ENCODE data around the gene NECAB3. TPM values are rescaled to one million over a fixed set of nuclear protein-coding genes. Genes with fewer than 3 reads are reported as not detected.

The NECAB3 gene
- total RNA-seq, 1 donor from 2014 or later, result 19.2 TPM

- Histone ChIP-seq H3K79me2 (ENCODE audit: low read depth) (no peaks in the 10 kb centered on the region), H3K9me3 (ENCODE audit: low read depth) (no peaks in the 10 kb centered on the region), H3K27me3 (no peaks in the 10 kb centered on the region), H2AFZ (replicated peaks) (no peak overlapping the region), H3K36me3 (no peaks in the 10 kb centered on the region), H3K4me2 (no peak overlapping the region), H3K4me1 (no peaks in the 10 kb centered on the region), H3F3A (ENCODE audit: low read depth) (no peaks in the 10 kb centered on the region), H3K27ac (no peak overlapping the region), H4K20me1 (ENCODE audit: low read depth) (peaks cover 7% of the 10 kb centered on the region), H3K4me3 (no peak overlapping the region), H3K9ac (no peak overlapping the region)
- Mint-ChIP-seq H3K4me1 (peaks cover 5% of the 10 kb centered on the region), H3K27me3 (ENCODE audit: insufficient read depth, low read depth) (peaks cover 2% of the 10 kb centered on the region), H3K9me3 (no peaks in the 10 kb centered on the region), H3K36me3 (no peaks in the 10 kb centered on the region), H3K27ac (no peak overlapping the region), H3K4me3 (no peak overlapping the region)
- no peak for DNase-seq (ENCODE audit: low spot score)
- TF ChIP-seq, protein P1, sequence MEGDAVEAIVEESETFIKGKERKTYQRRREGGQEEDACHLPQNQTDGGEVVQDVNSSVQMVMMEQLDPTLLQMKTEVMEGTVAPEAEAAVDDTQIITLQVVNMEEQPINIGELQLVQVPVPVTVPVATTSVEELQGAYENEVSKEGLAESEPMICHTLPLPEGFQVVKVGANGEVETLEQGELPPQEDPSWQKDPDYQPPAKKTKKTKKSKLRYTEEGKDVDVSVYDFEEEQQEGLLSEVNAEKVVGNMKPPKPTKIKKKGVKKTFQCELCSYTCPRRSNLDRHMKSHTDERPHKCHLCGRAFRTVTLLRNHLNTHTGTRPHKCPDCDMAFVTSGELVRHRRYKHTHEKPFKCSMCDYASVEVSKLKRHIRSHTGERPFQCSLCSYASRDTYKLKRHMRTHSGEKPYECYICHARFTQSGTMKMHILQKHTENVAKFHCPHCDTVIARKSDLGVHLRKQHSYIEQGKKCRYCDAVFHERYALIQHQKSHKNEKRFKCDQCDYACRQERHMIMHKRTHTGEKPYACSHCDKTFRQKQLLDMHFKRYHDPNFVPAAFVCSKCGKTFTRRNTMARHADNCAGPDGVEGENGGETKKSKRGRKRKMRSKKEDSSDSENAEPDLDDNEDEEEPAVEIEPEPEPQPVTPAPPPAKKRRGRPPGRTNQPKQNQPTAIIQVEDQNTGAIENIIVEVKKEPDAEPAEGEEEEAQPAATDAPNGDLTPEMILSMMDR (IDR thresholded peaks at IDR 0.05), result no peak
- TF ChIP-seq EZH2 (IDR thresholded peaks at IDR 0.05) (no peak), EZH2phosphoT487 (IDR thresholded peaks at IDR 0.05) (no peak)
Observed at GRCh38 chr20:33651562-33652048, 22.6 kb downstream of the NECAB3 start.

GRCh38 chr20:33650753-33651561 is 23.3 kb downstream of the NECAB3 start:
- no peaks in the 10 kb centered on the region for H3F3A ChIP-seq (ENCODE audit: low read depth)
- no peak overlapping the region for H2AFZ ChIP-seq (replicated peaks)
- Mint-ChIP-seq H3K4me1 (peaks cover 5% of the 10 kb centered on the region), H3K36me3 (peaks cover 2% of the 10 kb centered on the region), H3K27me3 (ENCODE audit: insufficient read depth, low read depth) (no peaks in the 10 kb centered on the region), H3K9me3 (no peaks in the 10 kb centered on the region), H3K27ac (no peak overlapping the region), H3K4me3 (no peak overlapping the region)
- no peaks in the 10 kb centered on the region for H3K27me3 ChIP-seq
- no peak overlapping the region for H3K4me2 ChIP-seq
- no peak overlapping the region for H3K9ac ChIP-seq
- no peak for TF ChIP-seq EZH2phosphoT487 (IDR thresholded peaks at IDR 0.05)
- TF ChIP-seq, protein P1 (IDR thresholded peaks at IDR 0.05), result no peak
- TF ChIP-seq EZH2 (IDR thresholded peaks at IDR 0.05), result no peak
- H3K27ac ChIP-seq, result no peak overlapping the region
- no peaks in the 10 kb centered on the region for H3K79me2 ChIP-seq (ENCODE audit: low read depth)
- no peak for DNase-seq (ENCODE audit: low spot score)
- no peaks in the 10 kb centered on the region for H3K36me3 ChIP-seq
- peaks cover 7% of the 10 kb centered on the region for H4K20me1 ChIP-seq (ENCODE audit: low read depth)
- no peak overlapping the region for H3K4me3 ChIP-seq
- no peaks in the 10 kb centered on the region for H3K4me1 ChIP-seq
- H3K9me3 ChIP-seq (ENCODE audit: low read depth), result no peaks in the 10 kb centered on the region

DNA sequence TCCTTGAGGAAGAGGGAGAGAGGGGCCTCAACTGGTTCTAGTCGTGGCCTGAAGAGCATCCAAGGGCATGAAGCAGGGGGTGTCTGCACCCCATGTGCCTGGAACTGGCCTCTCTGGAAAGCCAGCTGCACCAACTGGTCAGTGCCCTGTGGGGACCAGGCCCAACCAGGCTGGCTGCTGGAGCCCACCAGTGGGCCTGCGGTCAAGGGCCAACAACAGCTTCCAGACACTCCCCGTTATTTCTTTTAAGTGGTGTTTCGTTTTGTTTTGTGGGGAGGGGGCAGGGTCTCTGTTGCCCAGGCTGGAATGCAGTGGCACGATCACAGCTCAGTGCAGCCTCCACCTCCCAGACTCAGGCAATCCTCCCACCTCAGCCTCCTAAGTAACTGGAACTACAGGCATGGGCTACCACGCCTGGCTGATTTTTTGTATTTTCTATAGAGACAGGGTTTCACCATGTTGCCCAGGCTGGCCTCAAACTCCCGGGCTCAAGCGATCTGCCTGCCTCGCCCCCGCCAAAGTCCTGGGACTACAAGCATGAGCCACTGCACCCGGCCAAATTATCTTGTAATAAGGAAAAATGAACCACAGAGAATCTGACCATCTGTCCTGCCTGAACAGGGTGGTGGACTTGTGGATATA is 24.0 kb downstream of the NECAB3 start:
- H3K36me3 ChIP-seq, result no peaks in the 10 kb centered on the region
- no peaks in the 10 kb centered on the region for H3K9me3 Mint-ChIP-seq
- no peak overlapping the region for H3K4me3 Mint-ChIP-seq
- TF ChIP-seq, protein P1 (IDR thresholded peaks at IDR 0.05), result no peak
- TF ChIP-seq EZH2phosphoT487 (IDR thresholded peaks at IDR 0.05), result no peak
- TF ChIP-seq EZH2 (IDR thresholded peaks at IDR 0.05), result no peak
- H4K20me1 ChIP-seq (ENCODE audit: low read depth), result peaks cover 7% of the 10 kb centered on the region
- H3K4me1 ChIP-seq, result no peaks in the 10 kb centered on the region
- no peak for DNase-seq (ENCODE audit: low spot score)
- H3K27me3 Mint-ChIP-seq (ENCODE audit: insufficient read depth, low read depth), result no peaks in the 10 kb centered on the region
- no peak overlapping the region for H2AFZ ChIP-seq (replicated peaks)
- H3K4me1 Mint-ChIP-seq, result peaks cover 5% of the 10 kb centered on the region
- H3F3A ChIP-seq (ENCODE audit: low read depth), result no peaks in the 10 kb centered on the region
- no peak overlapping the region for H3K9ac ChIP-seq
- no peak overlapping the region for H3K4me2 ChIP-seq
- H3K27ac Mint-ChIP-seq, result no peak overlapping the region
- H3K27ac ChIP-seq, result no peak overlapping the region
- no peak overlapping the region for H3K4me3 ChIP-seq
- no peaks in the 10 kb centered on the region for H3K27me3 ChIP-seq
- no peaks in the 10 kb centered on the region for H3K79me2 ChIP-seq (ENCODE audit: low read depth)
- peaks cover 7% of the 10 kb centered on the region for H3K36me3 Mint-ChIP-seq
- H3K9me3 ChIP-seq (ENCODE audit: low read depth), result no peaks in the 10 kb centered on the region
